Eye (tissue), 1 donor: ENCODE measurements around the gene PRMT6.

ENCODE experiments used
- DNase-seq: peaks from one replicate; pipeline ENCODE4 v3.0.0-alpha.2; 2015

The PRMT6 gene

DNA sequence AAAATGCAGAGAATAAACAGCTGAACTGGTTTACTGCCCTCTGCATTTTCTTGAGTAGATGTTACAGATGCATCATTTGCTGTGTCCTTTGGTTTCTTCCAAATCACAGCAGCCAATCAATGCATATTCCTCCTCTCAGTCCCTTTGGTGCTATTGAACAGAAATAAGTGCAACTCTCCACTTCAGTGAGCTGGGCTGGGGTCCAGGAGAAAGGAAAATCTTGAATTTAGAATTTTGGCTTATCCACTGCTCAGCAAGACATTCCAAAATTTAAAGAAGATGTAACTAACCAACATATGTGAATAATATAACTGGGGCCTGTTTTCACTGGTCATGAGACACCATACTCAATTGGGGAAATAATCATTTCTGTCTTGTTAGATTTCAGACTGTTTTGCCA is 39.2 kb downstream of the PRMT6 start:
- DNase-seq, result no peak

DNA sequence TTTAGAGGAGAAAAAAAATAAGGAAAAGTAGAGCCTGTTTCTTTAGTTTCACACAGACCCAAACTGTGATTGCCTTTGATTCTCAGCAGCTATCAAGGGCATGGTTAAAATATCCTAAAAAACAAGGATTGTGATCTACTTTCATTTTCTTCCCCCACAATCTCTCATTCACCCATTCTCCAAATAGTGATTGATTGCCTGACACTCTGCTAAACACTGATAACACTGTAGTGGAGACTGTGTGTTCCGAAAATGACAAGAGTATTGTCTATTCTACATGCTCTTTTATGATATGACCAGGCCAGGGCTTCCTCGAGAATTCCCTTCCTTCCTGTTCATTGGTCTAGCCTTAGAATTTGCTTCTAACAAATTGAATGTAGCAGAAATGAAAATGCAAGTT is 40.2 kb downstream of the PRMT6 start:
- DNase-seq, result no peak

DNA sequence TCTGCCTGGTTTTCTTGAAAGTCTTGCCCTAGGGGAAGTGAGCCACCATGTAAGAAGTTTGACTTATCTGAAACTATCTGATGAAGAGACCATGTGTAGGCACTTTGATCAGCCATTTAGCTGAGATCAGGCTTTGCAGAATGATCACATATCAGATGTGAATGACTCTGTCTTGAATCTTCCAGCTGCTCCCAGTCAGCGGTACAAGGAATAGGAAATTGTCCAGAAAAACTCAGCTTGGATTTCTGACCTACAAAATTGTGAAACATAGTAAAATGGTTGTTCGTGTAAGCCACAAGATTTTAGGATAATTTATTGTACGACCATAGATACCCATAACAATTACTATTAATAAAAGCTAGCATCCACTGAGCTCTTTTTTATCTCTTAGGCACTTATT is 42.5 kb downstream of the PRMT6 start:
- DNase-seq, result no peak

DNA sequence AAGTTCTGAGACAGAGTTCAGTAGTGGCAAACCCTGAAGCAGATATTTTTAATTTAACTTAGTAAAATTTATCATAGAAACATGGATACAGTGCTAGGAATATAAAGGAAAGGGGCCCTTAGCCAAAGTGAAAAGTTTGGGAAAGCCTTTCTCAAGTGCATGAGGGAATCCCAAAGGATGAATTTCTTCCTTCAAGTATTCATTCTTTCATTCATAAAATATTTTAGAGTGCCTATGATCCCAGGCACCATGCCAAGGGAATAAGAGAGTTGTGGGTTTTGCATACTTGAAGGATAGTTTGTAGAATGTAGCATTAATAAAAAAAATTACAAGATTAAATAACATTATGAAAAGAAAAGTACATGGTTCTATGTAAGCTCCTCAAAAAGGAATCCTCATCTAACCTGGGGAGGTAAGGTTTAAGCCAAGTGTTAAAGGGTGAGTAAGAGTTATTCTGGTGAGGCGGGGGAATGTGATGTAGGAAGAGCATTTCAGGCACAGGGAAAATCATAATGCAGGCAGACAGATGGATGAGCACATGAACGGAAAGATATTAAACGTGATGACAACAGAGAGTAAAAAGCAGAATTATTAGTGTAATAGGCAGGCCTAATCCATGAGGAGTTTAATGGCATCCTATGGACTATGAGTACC is 44.0 kb downstream of the PRMT6 start:
- peak; percentile 2 for DNase-seq

DNA sequence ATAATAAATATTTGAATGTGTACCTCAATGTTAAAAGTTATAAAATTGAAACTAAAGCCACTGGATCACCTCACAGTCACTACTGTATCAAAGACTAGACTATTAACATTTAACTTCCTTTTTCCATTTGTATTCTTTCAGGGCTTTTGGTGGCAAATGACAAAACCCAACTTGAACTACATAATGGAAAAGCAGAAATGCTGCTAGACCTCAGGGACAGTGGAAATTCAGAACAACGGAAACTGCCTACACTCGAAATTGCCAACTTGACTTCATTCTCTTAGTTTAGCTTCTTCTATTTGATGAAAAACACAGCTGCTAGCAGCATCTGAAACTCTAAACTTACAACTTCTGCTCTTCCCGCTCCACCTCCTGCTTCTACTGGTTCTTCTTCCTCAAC is 49.4 kb downstream of the PRMT6 start:
- DNase-seq, result no peak
